Activated T-helper 17 cell treated with anti-CD3 and anti-CD28 coated beads, Interleukin-2, amount 50 U/mL, for 72 hours (primary cell): Measurements from ENCODE around the gene KCTD14. TPM values are rescaled to one million over a fixed set of nuclear protein-coding genes. Genes with fewer than 3 reads are reported as not detected.
"Not testable (repeated sequence)": the region's sequence is repeated elsewhere in the genome, so short reads cannot be mapped to it uniquely, and the experiment has no call there.

Source experiments
- ATAC-seq: fragments of 150-1000 bp; cut with Tn5 transposase; replicated peaks from 2 replicates; pipeline ENCODE4 v1.10.0; 2021; ENCODE audit warnings: mild to moderate bottlenecking, moderate library complexity
- H3K27ac Mint-ChIP-seq: one replicate; pipeline ENCODE4 v1.8.0; 2022; ENCODE audit warnings: mixed read lengths
- H3K27me3 Mint-ChIP-seq: one replicate; pipeline ENCODE4 v1.8.0; 2022; ENCODE audit warnings: mixed read lengths
- H3K36me3 Mint-ChIP-seq: one replicate; pipeline ENCODE4 v1.8.0; 2022; ENCODE audit warnings: low read depth, mild to moderate bottlenecking, mixed read lengths
- H3K4me1 Mint-ChIP-seq: one replicate; pipeline ENCODE4 v1.8.0; 2022; ENCODE audit warnings: mixed read lengths
- H3K4me3 Mint-ChIP-seq: one replicate; pipeline ENCODE4 v1.8.0; 2022; ENCODE audit warnings: mild to moderate bottlenecking, mixed read lengths
- H3K9me3 Mint-ChIP-seq: one replicate; pipeline ENCODE4 v1.8.0; 2022; ENCODE audit warnings: mixed read lengths
- total RNA-seq, 2 donors: library from RNA; stranded (reverse); gene quantifications; one replicate each; pipeline ENCODE4 v1.2.3, GENCODE V29; 2022

Gene KCTD14
- total RNA-seq = under 1 TPM in 1 of 2 donors, not detected in 1; 0.21 TPM

GRCh38 chr11:78022397-78023396 lies at the start of gene KCTD14:
KCTD14 (minus strand) TSS chr11:78023276; CDS start chr11:78023249, 27 bp downstream.
- Mint-ChIP-seq H3K4me3 (no peak within 1 kb of the TSS), H3K36me3 (no peaks in the 10 kb centered on the region), H3K27me3 (peaks cover 14% of the 10 kb centered on the region), H3K4me1 (no peaks in the 10 kb centered on the region), H3K9me3 (no peaks in the 10 kb centered on the region), H3K27ac (no peak within 1 kb of the TSS)
- ATAC-seq = no peak

DNA sequence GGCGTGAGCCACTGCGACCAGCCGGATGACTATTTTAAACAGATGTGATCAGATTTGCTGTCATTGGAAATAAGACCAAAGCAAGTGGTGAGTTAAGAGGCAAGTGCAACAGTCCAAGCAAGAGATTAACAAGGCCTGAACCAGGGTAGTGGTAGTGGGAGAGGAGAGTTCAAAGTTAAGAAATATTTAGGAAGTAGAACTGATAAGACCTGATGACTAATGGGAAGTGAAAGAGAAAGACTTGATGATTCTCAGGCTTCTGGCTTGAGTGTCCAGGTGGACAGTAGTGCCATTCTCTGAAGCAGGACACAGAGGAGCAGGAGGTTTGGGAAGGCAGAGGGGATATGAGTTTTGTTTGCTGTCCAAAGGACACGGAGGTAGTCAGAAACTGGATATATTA lies 49.4 kb upstream of the KCTD14 start:
- H3K27ac Mint-ChIP-seq = peak overlapping the region; percentile 18
- H3K36me3 Mint-ChIP-seq = peaks cover 60% of the 10 kb centered on the region

DNA sequence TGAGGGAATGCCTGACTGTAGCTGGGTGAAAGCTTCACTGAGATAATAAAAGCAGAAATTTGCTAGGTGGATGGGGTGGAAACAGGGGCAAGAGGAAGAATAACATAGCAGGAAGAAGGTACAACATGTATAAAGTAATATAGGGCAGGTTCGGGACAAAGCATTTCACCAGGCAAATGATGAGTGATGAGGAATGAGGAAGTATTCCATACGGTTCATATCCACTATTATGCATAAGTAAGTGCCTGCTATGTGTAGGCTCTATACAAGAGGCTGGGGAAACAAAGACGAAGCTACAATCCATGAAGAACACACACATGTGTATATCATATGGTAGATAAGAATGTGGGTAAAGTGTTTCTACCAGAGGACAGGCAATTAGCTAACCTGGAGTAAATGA lies 48.6 kb upstream of the KCTD14 start:
- Mint-ChIP-seq H3K36me3 (peaks cover 64% of the 10 kb centered on the region), H3K27me3 (no peaks in the 10 kb centered on the region)

More for the DNA sequence above, 49.4 kb upstream of the KCTD14 start:
- H3K4me1 Mint-ChIP-seq = peaks cover 11% of the 10 kb centered on the region
- H3K9me3 Mint-ChIP-seq = no peaks in the 10 kb centered on the region
- no peak overlapping the region for H3K4me3 Mint-ChIP-seq
- no peak for ATAC-seq
- no peaks in the 10 kb centered on the region for H3K27me3 Mint-ChIP-seq

DNA sequence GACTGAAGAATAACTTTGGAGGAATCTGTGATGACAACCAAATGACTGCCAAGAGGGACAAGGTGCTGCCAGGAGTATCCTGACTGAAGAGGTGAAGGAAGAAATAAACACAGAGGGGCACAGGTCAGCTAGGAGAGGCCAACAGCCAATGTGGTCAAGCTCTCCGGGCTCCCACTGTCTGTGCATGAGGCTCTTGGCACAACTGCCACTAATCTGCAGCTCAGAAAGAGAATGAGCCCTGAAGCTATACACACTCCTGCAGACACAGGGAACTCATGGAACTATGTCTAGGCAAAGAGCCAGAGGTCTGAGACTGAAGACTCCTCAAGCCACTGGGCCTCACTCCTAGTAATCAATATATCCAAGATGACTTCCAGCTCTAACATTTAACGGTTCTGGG lies 47.5 kb upstream of the KCTD14 start:
- H3K4me1 Mint-ChIP-seq = peaks cover 6% of the 10 kb centered on the region
- H3K36me3 Mint-ChIP-seq = peaks cover 64% of the 10 kb centered on the region
- no peaks in the 10 kb centered on the region for H3K9me3 Mint-ChIP-seq
- H3K4me3 Mint-ChIP-seq = no peak overlapping the region
- ATAC-seq = no peak
- H3K27me3 Mint-ChIP-seq = no peaks in the 10 kb centered on the region
- H3K27ac Mint-ChIP-seq = no peak overlapping the region

More for the DNA sequence above, 48.6 kb upstream of the KCTD14 start:
- Mint-ChIP-seq H3K4me1 (peaks cover 11% of the 10 kb centered on the region), H3K27ac (no peak overlapping the region), H3K4me3 (no peak overlapping the region), H3K9me3 (no peaks in the 10 kb centered on the region)
- ATAC-seq = no peak

DNA sequence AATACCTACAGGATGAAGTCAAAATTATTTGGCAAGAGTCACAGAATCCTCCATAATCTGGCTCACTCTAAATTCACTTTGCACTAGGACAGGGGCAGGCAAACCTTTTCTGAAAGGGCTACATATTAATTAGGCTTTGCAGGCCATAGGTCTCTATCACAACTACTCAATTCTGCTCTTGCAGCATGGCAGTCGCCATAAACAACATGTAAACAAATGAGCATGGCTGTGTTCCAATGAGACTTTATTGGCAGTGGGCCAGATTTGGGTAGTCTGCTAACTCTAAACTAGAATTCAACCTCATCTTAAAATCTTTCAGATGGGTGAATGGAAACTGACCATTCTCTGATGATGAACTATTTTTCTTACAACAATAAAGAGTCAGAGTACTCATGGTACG lies 46.4 kb upstream of the KCTD14 start:
- no peaks in the 10 kb centered on the region for H3K9me3 Mint-ChIP-seq
- peaks cover 59% of the 10 kb centered on the region for H3K36me3 Mint-ChIP-seq
- no peaks in the 10 kb centered on the region for H3K4me1 Mint-ChIP-seq
- ATAC-seq = no peak
- H3K4me3 Mint-ChIP-seq = no peak overlapping the region
- no peaks in the 10 kb centered on the region for H3K27me3 Mint-ChIP-seq
- H3K27ac Mint-ChIP-seq = no peak overlapping the region

DNA sequence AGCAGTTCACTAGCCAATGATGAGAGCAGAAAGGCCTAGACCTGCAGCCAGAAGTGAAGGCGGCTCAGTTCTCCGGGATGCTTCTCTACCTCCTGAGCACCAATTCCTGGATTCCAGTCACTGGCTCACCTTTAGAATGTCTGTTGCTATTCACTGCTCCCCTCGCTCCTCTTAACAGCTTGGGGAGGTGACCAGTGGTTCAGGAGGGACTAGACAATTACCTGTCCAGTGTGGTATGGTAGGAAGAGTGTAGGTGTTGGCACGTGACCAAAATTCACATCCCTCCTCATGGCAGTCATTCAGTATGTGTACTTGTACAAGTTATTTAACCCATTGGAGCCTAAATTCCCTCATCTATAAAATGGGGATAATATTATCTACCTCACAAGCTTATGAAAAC lies 44.6 kb upstream of the KCTD14 start:
- Mint-ChIP-seq H3K27me3 (no peaks in the 10 kb centered on the region), H3K4me3 (no peak overlapping the region), H3K9me3 (no peaks in the 10 kb centered on the region), H3K27ac (peak overlapping the region; percentile 3), H3K4me1 (no peaks in the 10 kb centered on the region), H3K36me3 (peaks cover 53% of the 10 kb centered on the region)
- ATAC-seq = no peak

DNA sequence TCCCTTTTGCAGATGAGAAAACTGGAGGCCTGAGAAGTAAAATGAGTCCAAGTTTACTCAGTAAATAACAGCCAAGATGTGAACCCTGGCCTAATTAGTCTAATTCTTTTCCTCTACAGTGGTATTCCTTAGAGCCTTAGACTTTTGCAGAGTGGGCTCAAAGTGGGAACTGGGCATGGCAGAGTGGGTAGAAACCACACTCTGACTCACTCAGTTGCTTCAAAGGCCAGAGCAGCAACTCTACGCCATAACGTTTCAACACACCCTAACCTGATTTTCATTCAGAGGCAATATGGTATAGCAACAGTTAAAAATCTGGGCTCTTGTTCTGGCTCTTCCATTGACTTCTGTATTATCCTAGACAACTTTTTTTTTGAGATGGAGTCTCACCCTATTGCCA lies 43.4 kb upstream of the KCTD14 start:
- Mint-ChIP-seq H3K9me3 (no peaks in the 10 kb centered on the region), H3K4me1 (no peaks in the 10 kb centered on the region), H3K36me3 (peaks cover 41% of the 10 kb centered on the region), H3K27me3 (no peaks in the 10 kb centered on the region), H3K27ac (no peak overlapping the region), H3K4me3 (no peak overlapping the region)
- ATAC-seq = no peak

DNA sequence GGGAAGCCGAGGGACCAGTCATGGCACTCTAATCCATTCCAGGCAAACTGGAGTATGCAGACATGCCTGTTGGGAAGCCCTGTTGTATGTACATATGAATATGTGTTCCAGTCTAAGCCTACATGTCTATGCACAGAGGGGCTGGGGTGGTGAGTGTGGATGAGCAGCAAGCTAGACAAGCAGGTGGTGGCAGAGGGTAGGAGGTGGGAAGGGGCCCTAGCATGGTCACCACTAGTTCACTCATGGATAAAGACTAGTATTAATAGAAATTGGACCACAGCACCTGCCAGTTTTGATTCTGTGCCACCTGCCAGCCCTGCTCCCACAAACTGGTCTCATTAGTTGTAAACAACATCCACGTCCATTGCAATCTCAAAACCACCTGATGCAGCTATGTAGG lies 42.1 kb upstream of the KCTD14 start:
- Mint-ChIP-seq H3K36me3 (peaks cover 29% of the 10 kb centered on the region), H3K27ac (no peak overlapping the region), H3K27me3 (no peaks in the 10 kb centered on the region), H3K4me1 (no peaks in the 10 kb centered on the region), H3K9me3 (no peaks in the 10 kb centered on the region), H3K4me3 (no peak overlapping the region)
- no peak for ATAC-seq

DNA sequence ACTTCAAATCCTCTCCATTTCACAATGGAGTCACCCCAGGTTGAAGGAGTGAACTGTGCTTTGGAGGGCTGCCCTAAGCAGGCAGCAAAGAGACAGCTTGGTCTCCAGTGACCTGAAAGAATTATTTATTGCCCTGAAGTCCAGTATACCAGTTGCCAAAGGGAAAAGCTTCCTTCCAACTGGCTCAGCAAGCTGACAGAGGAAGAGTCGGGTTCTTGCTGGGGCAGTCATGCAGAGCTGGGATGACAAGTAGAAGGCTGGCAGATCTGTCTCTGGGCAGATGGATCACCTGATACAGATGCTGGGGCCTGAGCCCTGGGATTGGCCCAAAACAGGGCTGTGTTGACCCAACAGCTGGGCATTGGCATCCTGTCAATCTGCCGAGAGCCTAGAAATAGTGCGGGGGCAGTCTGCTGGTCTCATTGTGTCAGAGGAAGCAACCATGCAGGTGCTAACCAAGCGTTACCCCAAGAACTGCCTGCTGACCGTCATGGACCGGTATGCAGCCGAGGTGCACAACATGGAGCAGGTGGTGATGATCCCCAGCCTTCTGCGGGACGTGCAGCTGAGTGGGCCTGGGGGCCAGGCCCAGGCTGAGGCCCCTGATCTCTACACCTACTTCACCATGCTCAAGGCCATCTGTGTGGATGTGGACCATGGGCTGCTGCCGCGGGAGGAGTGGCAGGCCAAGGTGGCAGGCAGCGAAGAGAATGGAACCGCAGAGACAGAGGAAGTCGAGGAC lies 40.5 kb upstream of the KCTD14 start, which contains the start of gene THRSP:
TSS of gene THRSP (plus strand) at position 422 of the 742 bp plus-strand sequence. CDS start at position 443, 21 bp downstream.
- Mint-ChIP-seq H3K4me1 (no peaks in the 10 kb centered on the region), H3K36me3 (peaks cover 13% of the 10 kb centered on the region), H3K27me3 (no peaks in the 10 kb centered on the region), H3K27ac (peak within 1 kb of the TSS; percentile 5), H3K9me3 (no peaks in the 10 kb centered on the region), H3K4me3 (no peak within 1 kb of the TSS)
- no peak for ATAC-seq

DNA sequence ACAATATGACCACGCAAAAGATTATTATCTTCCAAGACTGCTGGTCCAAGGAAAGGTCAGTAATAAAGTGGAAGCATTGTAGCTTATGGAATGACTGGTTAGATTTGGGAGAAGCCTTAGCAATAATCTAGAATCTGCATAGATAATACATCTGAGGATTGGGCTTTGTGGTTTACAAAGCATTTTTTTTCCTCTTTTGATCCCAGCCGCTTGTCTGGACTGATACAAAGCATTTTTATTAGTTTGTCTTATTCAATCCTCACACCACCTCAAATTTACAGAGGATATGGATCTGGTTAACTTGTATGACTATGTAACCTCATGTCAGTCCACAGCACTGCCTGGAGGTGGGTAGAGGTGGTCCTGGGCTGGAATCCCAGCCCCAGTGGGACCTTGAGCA lies 39.6 kb upstream of the KCTD14 start:
- no peak overlapping the region for H3K4me3 Mint-ChIP-seq
- ATAC-seq = no peak
- H3K9me3 Mint-ChIP-seq = no peaks in the 10 kb centered on the region
- peaks cover 6% of the 10 kb centered on the region for H3K36me3 Mint-ChIP-seq
- H3K27ac Mint-ChIP-seq = no peak overlapping the region
- no peaks in the 10 kb centered on the region for H3K4me1 Mint-ChIP-seq
- H3K27me3 Mint-ChIP-seq = no peaks in the 10 kb centered on the region

GRCh38 chr11:78061921-78062311 lies 38.8 kb upstream of the KCTD14 start:
- no peaks in the 10 kb centered on the region for H3K9me3 Mint-ChIP-seq

DNA sequence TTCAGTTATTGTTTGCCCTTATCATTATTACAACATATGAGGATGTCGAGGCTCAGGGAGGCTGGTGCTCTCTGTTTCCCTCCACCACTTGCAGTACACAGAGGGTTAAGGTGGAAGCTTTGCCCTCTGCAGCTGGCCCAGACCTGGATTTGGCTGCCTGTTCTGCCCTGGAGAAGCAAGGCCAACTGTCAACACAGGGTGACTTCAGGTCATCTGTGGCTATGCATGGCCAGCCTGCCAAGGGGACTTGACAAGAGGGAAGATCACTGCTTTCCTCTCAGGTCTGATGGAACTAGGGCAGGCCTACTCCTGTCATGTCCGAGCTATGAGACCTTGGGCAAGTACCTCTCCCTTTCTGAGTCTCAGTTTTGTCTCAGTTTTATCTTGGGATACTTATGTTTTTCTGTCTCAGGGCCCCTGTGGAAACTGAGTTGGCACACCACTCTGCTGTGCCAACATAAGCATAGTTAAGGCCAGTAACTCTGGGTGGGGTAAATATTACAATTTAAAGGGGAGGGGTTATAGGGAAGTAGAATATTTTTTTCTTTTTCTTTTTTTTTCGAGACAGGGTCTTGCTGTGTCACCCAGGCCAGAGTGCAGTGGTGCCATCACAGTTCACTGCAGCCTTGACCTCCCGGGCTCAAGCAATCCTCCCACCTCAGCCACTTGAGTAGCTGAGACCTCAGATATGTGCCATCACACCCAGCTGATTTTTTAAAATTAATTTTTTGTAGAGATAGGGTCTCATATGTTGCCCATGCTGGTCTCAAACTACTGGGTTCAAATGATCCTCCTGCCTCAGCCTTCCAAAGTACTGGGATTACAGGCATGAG lies 38.2 kb upstream of the KCTD14 start:
- H3K27me3 Mint-ChIP-seq = no peaks in the 10 kb centered on the region
- ATAC-seq = no peak
- no peaks in the 10 kb centered on the region for H3K36me3 Mint-ChIP-seq
- no peak overlapping the region for H3K27ac Mint-ChIP-seq
- H3K4me1 Mint-ChIP-seq = no peaks in the 10 kb centered on the region
- no peaks in the 10 kb centered on the region for H3K9me3 Mint-ChIP-seq
- no peak overlapping the region for H3K4me3 Mint-ChIP-seq

More at GRCh38 chr11:78061921-78062311, 38.8 kb upstream of the KCTD14 start:
- H3K27me3 Mint-ChIP-seq = no peaks in the 10 kb centered on the region
- no peak overlapping the region for H3K4me3 Mint-ChIP-seq
- no peak for ATAC-seq
- H3K27ac Mint-ChIP-seq = no peak overlapping the region
- no peaks in the 10 kb centered on the region for H3K4me1 Mint-ChIP-seq
- H3K36me3 Mint-ChIP-seq = no peaks in the 10 kb centered on the region

GRCh38 chr11:78060533-78060932 lies 37.5 kb upstream of the KCTD14 start:
- Mint-ChIP-seq H3K4me1 (no peaks in the 10 kb centered on the region), H3K36me3 (no peaks in the 10 kb centered on the region), H3K4me3 (no peak overlapping the region), H3K9me3 (no peaks in the 10 kb centered on the region), H3K27me3 (no peaks in the 10 kb centered on the region), H3K27ac (no peak overlapping the region)
- no peak for ATAC-seq

DNA sequence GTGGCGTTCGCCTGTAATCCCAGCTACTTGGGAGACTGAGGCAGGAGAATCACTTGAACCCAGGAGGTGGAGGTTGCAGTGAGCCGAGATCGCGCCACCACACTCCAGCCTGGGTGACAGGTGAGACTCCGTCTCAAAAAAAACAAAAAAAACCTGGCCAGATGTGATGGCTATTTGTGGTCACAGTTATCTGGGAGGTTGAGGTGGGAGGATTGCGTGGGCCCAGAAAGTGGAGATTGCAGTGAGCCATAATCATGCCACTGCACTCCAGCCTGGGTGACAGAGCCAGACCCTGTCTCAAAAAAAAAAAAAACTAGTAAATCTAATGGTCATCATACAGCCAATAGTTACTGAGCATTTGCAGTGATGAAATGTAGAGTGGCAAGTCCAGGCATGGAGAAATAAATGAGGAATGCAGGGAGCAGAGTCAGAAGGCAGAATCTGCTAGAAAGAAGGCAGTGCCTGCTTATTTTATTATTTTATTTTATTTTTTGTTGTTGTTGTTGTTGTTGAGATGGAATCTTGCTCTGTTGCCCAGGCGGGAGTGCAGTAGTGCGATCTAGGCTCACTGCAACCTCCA lies 36.8 kb upstream of the KCTD14 start:
- H3K9me3 Mint-ChIP-seq, H3K4me1 Mint-ChIP-seq, H3K36me3 Mint-ChIP-seq, ATAC-seq, H3K27ac Mint-ChIP-seq, H3K27me3 Mint-ChIP-seq, H3K4me3 Mint-ChIP-seq: not testable (repeated sequence)
